HepG2 (cell line): Measurements from ENCODE around the gene TH. TPM values are rescaled to one million over a fixed set of nuclear protein-coding genes. Genes with fewer than 3 reads are reported as not detected.

Experiments used
- FOSL2 ChIP-seq: sonication (generic); formaldehyde crosslinking; IDR thresholded peaks from 2 replicates; pipeline ENCODE4 v1.4.0; 2020; ENCODE audit warnings: missing genetic modification reagents
- ISX ChIP-seq: sonication (generic); formaldehyde crosslinking; conservative IDR thresholded peaks from 2 replicates; pipeline ENCODE4 v1.5.0; 2020; ENCODE audit warnings: missing genetic modification reagents
- PCBP2 ChIP-seq: fragments of 200-400 bp; formaldehyde crosslinking; optimal IDR thresholded peaks from 2 replicates; pipeline ENCODE3; 2018; ENCODE audit warnings: low read length, low read depth; ENCODE audit not compliant: poor library complexity, severe bottlenecking
- SNAI1 ChIP-seq: sonication (generic); formaldehyde crosslinking; IDR thresholded peaks from 2 replicates; pipeline ENCODE4 v1.5.0; 2020; ENCODE audit warnings: mild to moderate bottlenecking, missing genetic modification reagents, borderline replicate concordance
- WIZ ChIP-seq: sonication (generic); formaldehyde crosslinking; IDR thresholded peaks from 2 replicates; pipeline ENCODE4 v1.5.1; 2020; ENCODE audit warnings: mild to moderate bottlenecking, missing genetic modification reagents
- ZNF101 ChIP-seq: sonication (generic); formaldehyde crosslinking; IDR thresholded peaks from 2 replicates; pipeline ENCODE4 v1.4.0; 2020; ENCODE audit warnings: mild to moderate bottlenecking, low read depth, missing genetic modification reagents, borderline replicate concordance
- ZNF577 ChIP-seq: sonication (generic); formaldehyde crosslinking; IDR thresholded peaks from 2 replicates; pipeline ENCODE4 v1.4.0; 2020; ENCODE audit warnings: mild to moderate bottlenecking, low read depth, missing genetic modification reagents, borderline replicate concordance
- polyA plus RNA-seq, 8 experiments: library from polyadenylated mRNA; depleted of rRNA in 3 of 8; stranded (reverse) in 7 of 8; unstranded in 1 of 8; fragments of >200 nt; fragmentation: Illumina TruSeq in 4 of 8; extraction: Trizol in 4 of 8; gene quantifications; 2 replicates each; pipeline versions ENCODE4 v1.2.1 to v1.2.3, GENCODE V29; 2011 to 2016; ENCODE audit warnings: low read depth in 4 of 8, missing spikeins in 1 of 8, mixed read lengths in 1 of 8; ENCODE audit not compliant: insufficient read depth in 1 of 8
- total RNA-seq, 5 experiments: library from RNA; depleted of rRNA; stranded (reverse); fragments of >200 nt; fragmentation: Illumina TruSeq; extraction: Trizol; gene quantifications; 2 replicates each; pipeline ENCODE4 v1.2.3, GENCODE V29; 2016; ENCODE audit warnings: low read depth in 1 of 5
- TF ChIP-seq, protein P1 (sequence below), 2 experiments: fragments of 450-650 bp in 1 of 2; sonication (generic) in 1 of 2; formaldehyde crosslinking in 1 of 2; IDR thresholded peaks; 2 replicates each; pipeline versions ENCODE4 v1.6.1 to v1.8.0; 2016 to 2022; ENCODE audit warnings: antibody characterized with exemption in 1 of 2, mild to moderate bottlenecking in 1 of 2, missing genetic modification reagents in 1 of 2
- TF ChIP-seq, protein P2 (sequence below): sonication (generic); formaldehyde crosslinking; IDR thresholded peaks from 2 replicates; pipeline ENCODE4 v1.4.0; 2020; ENCODE audit warnings: missing genetic modification reagents

TH gene
- total and polyA plus RNA-seq, 2 of the 13 experiments (the other 11 are each of a cell fraction or from before 2014, with no cell fraction given): 0.36 TPM; not detected in 1

DNA sequence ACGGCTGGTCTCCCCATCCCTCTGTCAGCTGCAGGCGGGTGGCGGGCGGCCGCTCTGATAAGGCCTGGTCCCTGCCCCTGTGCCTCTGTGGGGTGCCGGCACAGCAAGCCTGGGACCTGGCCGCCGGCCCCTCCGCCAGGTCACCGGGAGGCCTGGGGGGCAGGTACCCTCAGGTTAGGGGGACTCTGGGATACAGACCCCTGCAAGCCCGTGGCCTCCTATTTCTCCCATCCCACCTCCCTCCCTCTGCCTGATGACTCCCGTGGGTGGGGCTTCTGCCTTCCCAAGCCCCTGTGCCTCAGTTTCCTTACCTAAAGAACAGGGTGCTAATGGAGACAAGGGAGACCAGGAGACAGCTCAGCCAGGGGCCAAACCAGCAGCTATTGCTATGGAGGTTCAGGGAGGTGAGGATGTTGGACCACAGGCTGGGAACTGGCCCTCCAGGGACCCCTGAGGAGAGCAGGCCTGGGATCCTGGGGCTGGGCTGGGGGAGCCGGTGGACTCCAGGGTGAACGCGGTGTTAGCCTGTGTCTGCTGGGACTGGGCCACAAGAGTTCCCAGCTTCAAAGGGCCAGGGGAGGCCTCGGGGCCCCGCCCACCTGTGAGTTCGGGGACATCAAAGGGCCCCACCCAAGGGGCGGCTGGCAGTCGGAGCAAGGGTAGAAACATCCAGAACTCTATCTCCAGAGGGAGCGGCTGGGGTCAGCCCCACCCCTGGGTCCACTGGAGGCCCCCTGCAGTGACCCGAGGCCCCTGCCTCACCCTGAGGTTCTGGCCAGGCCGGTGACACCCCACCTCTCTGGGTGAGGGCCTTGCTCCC lies 32.0 kb upstream of the TH start (continued):
- TF ChIP-seq, protein P1, sequence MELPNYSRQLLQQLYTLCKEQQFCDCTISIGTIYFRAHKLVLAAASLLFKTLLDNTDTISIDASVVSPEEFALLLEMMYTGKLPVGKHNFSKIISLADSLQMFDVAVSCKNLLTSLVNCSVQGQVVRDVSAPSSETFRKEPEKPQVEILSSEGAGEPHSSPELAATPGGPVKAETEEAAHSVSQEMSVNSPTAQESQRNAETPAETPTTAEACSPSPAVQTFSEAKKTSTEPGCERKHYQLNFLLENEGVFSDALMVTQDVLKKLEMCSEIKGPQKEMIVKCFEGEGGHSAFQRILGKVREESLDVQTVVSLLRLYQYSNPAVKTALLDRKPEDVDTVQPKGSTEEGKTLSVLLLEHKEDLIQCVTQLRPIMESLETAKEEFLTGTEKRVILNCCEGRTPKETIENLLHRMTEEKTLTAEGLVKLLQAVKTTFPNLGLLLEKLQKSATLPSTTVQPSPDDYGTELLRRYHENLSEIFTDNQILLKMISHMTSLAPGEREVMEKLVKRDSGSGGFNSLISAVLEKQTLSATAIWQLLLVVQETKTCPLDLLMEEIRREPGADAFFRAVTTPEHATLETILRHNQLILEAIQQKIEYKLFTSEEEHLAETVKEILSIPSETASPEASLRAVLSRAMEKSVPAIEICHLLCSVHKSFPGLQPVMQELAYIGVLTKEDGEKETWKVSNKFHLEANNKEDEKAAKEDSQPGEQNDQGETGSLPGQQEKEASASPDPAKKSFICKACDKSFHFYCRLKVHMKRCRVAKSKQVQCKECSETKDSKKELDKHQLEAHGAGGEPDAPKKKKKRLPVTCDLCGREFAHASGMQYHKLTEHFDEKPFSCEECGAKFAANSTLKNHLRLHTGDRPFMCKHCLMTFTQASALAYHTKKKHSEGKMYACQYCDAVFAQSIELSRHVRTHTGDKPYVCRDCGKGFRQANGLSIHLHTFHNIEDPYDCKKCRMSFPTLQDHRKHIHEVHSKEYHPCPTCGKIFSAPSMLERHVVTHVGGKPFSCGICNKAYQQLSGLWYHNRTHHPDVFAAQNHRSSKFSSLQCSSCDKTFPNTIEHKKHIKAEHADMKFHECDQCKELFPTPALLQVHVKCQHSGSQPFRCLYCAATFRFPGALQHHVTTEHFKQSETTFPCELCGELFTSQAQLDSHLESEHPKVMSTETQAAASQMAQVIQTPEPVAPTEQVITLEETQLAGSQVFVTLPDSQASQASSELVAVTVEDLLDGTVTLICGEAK (IDR thresholded peaks at IDR 0.05): no peak
- TF ChIP-seq, protein P1 (CRISPR knock-in tag; IDR thresholded peaks at IDR 0.05): 0 out of 2 replicates have a peak, but pooled peaks have one; percentile 17
- TF ChIP-seq WIZ (CRISPR knock-in tag): no peak
- no peak for TF ChIP-seq FOSL2 (CRISPR knock-in tag)
- no peak for TF ChIP-seq ISX
- TF ChIP-seq, protein P2, sequence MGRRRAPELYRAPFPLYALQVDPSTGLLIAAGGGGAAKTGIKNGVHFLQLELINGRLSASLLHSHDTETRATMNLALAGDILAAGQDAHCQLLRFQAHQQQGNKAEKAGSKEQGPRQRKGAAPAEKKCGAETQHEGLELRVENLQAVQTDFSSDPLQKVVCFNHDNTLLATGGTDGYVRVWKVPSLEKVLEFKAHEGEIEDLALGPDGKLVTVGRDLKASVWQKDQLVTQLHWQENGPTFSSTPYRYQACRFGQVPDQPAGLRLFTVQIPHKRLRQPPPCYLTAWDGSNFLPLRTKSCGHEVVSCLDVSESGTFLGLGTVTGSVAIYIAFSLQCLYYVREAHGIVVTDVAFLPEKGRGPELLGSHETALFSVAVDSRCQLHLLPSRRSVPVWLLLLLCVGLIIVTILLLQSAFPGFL (CRISPR knock-in tag): no peak
- no peak; the same call in 1 of the 2 replicates for TF ChIP-seq SNAI1 (CRISPR knock-in tag)
- no peak for TF ChIP-seq PCBP2
- no peak for TF ChIP-seq ZNF577 (CRISPR knock-in tag)
- no peak for TF ChIP-seq ZNF101 (CRISPR knock-in tag)
